Measurements from ENCODE around the gene KRTAP4-4.
"Not testable (repeated sequence)": the region's sequence is repeated elsewhere in the genome, so short reads cannot be mapped to it uniquely, and the experiment has no call there.

KRTAP4-4 gene

GRCh38 chr17:41160648-41161047 lies at the start of gene KRTAP4-4:
Gene KRTAP4-4, minus strand, starts transcription at chr17:41160748. Its CDS starts 57 bp downstream, at chr17:41160691.
- DNase-seq: no peak

- no peak for DNase-seq
Measured at GRCh38 chr17:41199421-41200078, 39.0 kb upstream of the KRTAP4-4 start.

- DNase-seq: no peak
Measured at GRCh38 chr17:41196068-41196467, 35.5 kb upstream of the KRTAP4-4 start.

GRCh38 chr17:41190328-41190727 lies 29.8 kb upstream of the KRTAP4-4 start:
- no peak for DNase-seq

- DNase-seq: not testable (repeated sequence)
Measured at GRCh38 chr17:41189837-41190318, 29.3 kb upstream of the KRTAP4-4 start, which contains the start of gene KRTAP9-1. Gene KRTAP9-1, plus strand, starts transcription at chr17:41189887. Its CDS starts 0 bp downstream, at chr17:41189887.

- no peak for DNase-seq
Measured at GRCh38 chr17:41186872-41187271, 26.3 kb upstream of the KRTAP4-4 start.

GRCh38 chr17:41185001-41185400 lies 24.5 kb upstream of the KRTAP4-4 start:
- no peak for DNase-seq

- DNase-seq: no peak
Measured at GRCh38 chr17:41184480-41184961, 24.0 kb upstream of the KRTAP4-4 start, which contains the start of gene KRTAP4-1. Gene KRTAP4-1, minus strand, starts transcription at chr17:41184911. Its CDS starts 57 bp downstream, at chr17:41184854.

GRCh38 chr17:41178843-41179616 lies 18.5 kb upstream of the KRTAP4-4 start:
- DNase-seq: no peak

GRCh38 chr17:41178341-41178740 lies 17.8 kb upstream of the KRTAP4-4 start:
- DNase-seq: no peak

- DNase-seq: no peak
Measured at GRCh38 chr17:41177727-41178271, 17.3 kb upstream of the KRTAP4-4 start, which contains the start of gene KRTAP4-2. Gene KRTAP4-2, minus strand, starts transcription at chr17:41178221. Its CDS starts 57 bp downstream, at chr17:41178164.

GRCh38 chr17:41176744-41177387 lies 16.3 kb upstream of the KRTAP4-4 start:
- no peak for DNase-seq

GRCh38 chr17:41171886-41172285 lies 11.3 kb upstream of the KRTAP4-4 start:
- DNase-seq: no peak

GRCh38 chr17:41168121-41168520 lies 7.6 kb upstream of the KRTAP4-4 start, which contains the start of gene KRTAP4-3:
Gene KRTAP4-3, minus strand, starts transcription at chr17:41168221. Its CDS starts 49 bp downstream, at chr17:41168172.
- no peak for DNase-seq

GRCh38 chr17:41167561-41167960 lies 7.0 kb upstream of the KRTAP4-4 start:
- DNase-seq: no peak

GRCh38 chr17:41163828-41164227 lies 3.3 kb upstream of the KRTAP4-4 start:
- DNase-seq: no peak

- DNase-seq: not testable (repeated sequence)
Measured at GRCh38 chr17:41160190-41160589, 358 bp downstream of the KRTAP4-4 start.

GRCh38 chr17:41153856-41154255 lies 6.7 kb downstream of the KRTAP4-4 start:
- DNase-seq: no peak

- no peak for DNase-seq
Measured at GRCh38 chr17:41151525-41151924, 9.0 kb downstream of the KRTAP4-4 start.

GRCh38 chr17:41150026-41150425 lies 10.5 kb downstream of the KRTAP4-4 start:
- no peak for DNase-seq

GRCh38 chr17:41149652-41149985 lies 10.9 kb downstream of the KRTAP4-4 start, which contains the start of gene KRTAP4-5:
Gene KRTAP4-5, minus strand, starts transcription at chr17:41149825. Its CDS starts 58 bp downstream, at chr17:41149767.
- DNase-seq: no peak

- not testable (repeated sequence) for DNase-seq
Measured at GRCh38 chr17:41148971-41149651, 11.4 kb downstream of the KRTAP4-4 start.

Measured in CD4-positive, alpha-beta T cell treated with Interferon alpha-2 for 1 hour (primary cell).